Uterus (tissue), 2 donors: ENCODE results near the gene FBXO9.

Experiments
- CTCF ChIP-seq, 4 experiments: fragments of 200-600 bp in 2 of 4; fragments of 450-650 bp in 2 of 4; sonication (generic) in 2 of 4; IDR thresholded peaks; one replicate each; pipeline ENCODE4 v1.5.1; 2016 to 2019; ENCODE audit warnings: antibody characterized with exemption in 4 of 4, mild to moderate bottlenecking in 2 of 4, moderate library complexity in 1 of 4
- POLR2A ChIP-seq, 2 donors: fragments of 450-650 bp; IDR thresholded peaks; one replicate each; pipeline ENCODE4 v1.6.1; 2016; ENCODE audit warnings: antibody characterized with exemption in 2 of 2, mild to moderate bottlenecking in 1 of 2, moderate library complexity in 1 of 2

DNA sequence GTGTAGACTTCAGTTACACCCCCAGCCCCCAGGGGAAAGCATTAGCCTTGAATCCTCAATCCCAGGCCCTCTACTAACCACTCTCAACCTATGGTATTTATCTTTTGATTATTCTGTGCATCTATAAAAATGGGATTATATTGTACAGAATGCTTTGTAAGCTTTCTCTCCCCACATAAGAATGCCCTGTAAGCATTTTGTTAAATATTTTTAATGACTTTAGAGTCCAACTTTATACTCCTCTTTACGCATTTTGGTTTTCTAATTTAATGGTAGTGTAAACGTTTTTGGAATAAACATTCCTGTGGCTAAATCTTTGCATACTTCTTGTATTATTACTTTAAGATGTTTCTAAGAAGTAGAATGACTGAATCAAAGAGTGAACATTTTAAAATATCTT, 35.4 kb downstream of the FBXO9 start:
- no peak for TF ChIP-seq POLR2A (IDR thresholded peaks at IDR 0.05)
- no peak for TF ChIP-seq CTCF (IDR thresholded peaks at IDR 0.05)
